Stimulated activated CD8-positive, alpha-beta memory T cell treated with anti-CD3 and anti-CD28 coated beads, Interleukin-12 subunit alpha, Interleukin-12 subunit beta, amount 100 ng/mL, for 24 hours (primary cell): ENCODE results near the gene ARID1A.
"Not testable (repeated sequence)": the region's sequence is repeated elsewhere in the genome, so short reads cannot be mapped to it uniquely, and the experiment has no call there.

ENCODE experiments used
- DNase-seq: peaks from one replicate; pipeline ENCODE4 v3.0.0-alpha.2; 2020; ENCODE audit errors: extremely low read depth

The ARID1A gene

GRCh38 chr1:26697978-26698849 is 2.4 kb downstream of the ARID1A start:
- DNase-seq: no peak

- no peak for DNase-seq
These were observed 4.9 kb downstream of the ARID1A start for GRCh38 chr1:26700711-26701110.

GRCh38 chr1:26701266-26701994 is 5.6 kb downstream of the ARID1A start:
- no peak for DNase-seq

- no peak for DNase-seq
These were observed 6.3 kb downstream of the ARID1A start for GRCh38 chr1:26701995-26702679.

GRCh38 chr1:26702680-26703038 is 6.8 kb downstream of the ARID1A start:
- DNase-seq: no peak

- DNase-seq: no peak
These were observed 7.7 kb downstream of the ARID1A start for GRCh38 chr1:26703478-26703877.

GRCh38 chr1:26704629-26705028 is 8.8 kb downstream of the ARID1A start:
- no peak for DNase-seq

GRCh38 chr1:26705227-26705626 is 9.4 kb downstream of the ARID1A start:
- not testable (repeated sequence) for DNase-seq

- no peak for DNase-seq
These were observed 10.0 kb downstream of the ARID1A start for GRCh38 chr1:26705788-26706311.

GRCh38 chr1:26706315-26706714 is 10.5 kb downstream of the ARID1A start:
- no peak for DNase-seq

- no peak for DNase-seq
These were observed 15.0 kb downstream of the ARID1A start for GRCh38 chr1:26710811-26711210.

GRCh38 chr1:26711777-26712176 is 16.0 kb downstream of the ARID1A start:
- no peak for DNase-seq

GRCh38 chr1:26717017-26717491 is 21.2 kb downstream of the ARID1A start:
- no peak for DNase-seq

- DNase-seq: no peak
These were observed 23.4 kb downstream of the ARID1A start for GRCh38 chr1:26719205-26719604.

- DNase-seq: no peak
These were observed 26.0 kb downstream of the ARID1A start for GRCh38 chr1:26721669-26722355.

GRCh38 chr1:26723013-26723991 is 27.5 kb downstream of the ARID1A start:
- DNase-seq: no peak

- DNase-seq: no peak
These were observed 28.3 kb downstream of the ARID1A start for GRCh38 chr1:26724118-26724517.

- no peak for DNase-seq
These were observed 29.1 kb downstream of the ARID1A start for GRCh38 chr1:26724926-26725325.

- not testable (repeated sequence) for DNase-seq
These were observed 30.1 kb downstream of the ARID1A start for GRCh38 chr1:26725904-26726303.

GRCh38 chr1:26726784-26727183 is 31.0 kb downstream of the ARID1A start:
- no peak for DNase-seq
